Spleen (tissue), 7 donors: Measurements from ENCODE around the gene AMN1.
"Not testable (repeated sequence)": the region's sequence is repeated elsewhere in the genome, so short reads cannot be mapped to it uniquely, and the experiment has no call there.

ENCODE experiments used
- POLR2A ChIP-seq, 3 donors: fragments of 450-650 bp; IDR thresholded peaks; one replicate each; pipeline ENCODE4 v1.5.1; 2017; ENCODE audit warnings: antibody characterized with exemption in 3 of 3, mild to moderate bottlenecking in 1 of 3
- POLR2AphosphoS5 ChIP-seq, 3 donors: sonication (generic); formaldehyde crosslinking; IDR thresholded peaks; one replicate each; pipeline ENCODE4 v1.5.1; 2017; ENCODE audit warnings: antibody characterized with exemption in 3 of 3
- TF ChIP-seq, protein P1 (sequence below), 11 experiments: fragments of 200-600 bp in 7 of 11; fragments of 450-650 bp in 4 of 11; sonication (generic) in 4 of 11; IDR thresholded peaks in 8 of 11; conservative IDR thresholded peaks in 3 of 11; 1 replicate in 7 of 11; 2 replicates in 4 of 11; pipeline versions ENCODE4 v1.4.0 to v1.8.0; 2016 to 2021; ENCODE audit warnings: antibody characterized with exemption in 11 of 11, inconsistent platforms in 4 of 11, mild to moderate bottlenecking in 1 of 11
- donor health status: DM: no; HTN: no; CAD: no; lungs with moderate emphysema.
- donor health status: DM: no; HTN: no; CAD: no.
- donor health status: DM: no; HTN: no; CAD: no.

DNA sequence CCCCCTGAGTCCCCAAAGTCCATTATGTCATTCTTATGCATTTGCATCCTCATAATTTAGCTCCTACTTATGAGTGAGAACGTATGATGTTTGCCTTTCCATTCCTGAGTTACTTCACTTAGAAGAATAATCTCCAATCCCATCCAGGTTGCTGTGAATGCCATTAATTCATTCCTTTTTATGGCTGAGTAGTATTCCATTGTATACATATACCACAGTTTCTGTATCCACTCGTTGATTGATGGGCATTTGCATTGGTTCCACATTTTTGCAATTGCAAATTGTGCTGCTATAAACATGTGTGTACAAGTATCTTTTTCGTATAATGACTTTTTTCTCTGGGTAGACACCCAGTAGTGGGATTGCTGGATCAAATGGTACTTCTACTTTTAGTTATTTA is 38.9 kb downstream of the AMN1 start:
- not testable (repeated sequence) for TF ChIP-seq POLR2A, POLR2AphosphoS5 (IDR thresholded peaks at IDR 0.05)
- TF ChIP-seq, protein P1, sequence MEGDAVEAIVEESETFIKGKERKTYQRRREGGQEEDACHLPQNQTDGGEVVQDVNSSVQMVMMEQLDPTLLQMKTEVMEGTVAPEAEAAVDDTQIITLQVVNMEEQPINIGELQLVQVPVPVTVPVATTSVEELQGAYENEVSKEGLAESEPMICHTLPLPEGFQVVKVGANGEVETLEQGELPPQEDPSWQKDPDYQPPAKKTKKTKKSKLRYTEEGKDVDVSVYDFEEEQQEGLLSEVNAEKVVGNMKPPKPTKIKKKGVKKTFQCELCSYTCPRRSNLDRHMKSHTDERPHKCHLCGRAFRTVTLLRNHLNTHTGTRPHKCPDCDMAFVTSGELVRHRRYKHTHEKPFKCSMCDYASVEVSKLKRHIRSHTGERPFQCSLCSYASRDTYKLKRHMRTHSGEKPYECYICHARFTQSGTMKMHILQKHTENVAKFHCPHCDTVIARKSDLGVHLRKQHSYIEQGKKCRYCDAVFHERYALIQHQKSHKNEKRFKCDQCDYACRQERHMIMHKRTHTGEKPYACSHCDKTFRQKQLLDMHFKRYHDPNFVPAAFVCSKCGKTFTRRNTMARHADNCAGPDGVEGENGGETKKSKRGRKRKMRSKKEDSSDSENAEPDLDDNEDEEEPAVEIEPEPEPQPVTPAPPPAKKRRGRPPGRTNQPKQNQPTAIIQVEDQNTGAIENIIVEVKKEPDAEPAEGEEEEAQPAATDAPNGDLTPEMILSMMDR (IDR thresholded peaks at IDR 0.05 in 8 of 11, conservative IDR thresholded peaks at IDR 0.05 in 3 of 11): not testable (repeated sequence)
